GM21528 (cell line): ENCODE measurements around the gene KCNJ9.
"Not testable (repeated sequence)": the region's sequence is repeated elsewhere in the genome, so short reads cannot be mapped to it uniquely, and the experiment has no call there.

Source experiments
- ATAC-seq: cut with Tn5 transposase; IDR thresholded peaks from one replicate; pipeline ENCODE4 v1.9.1; 2021; ENCODE audit warnings: mild to moderate bottlenecking, moderate library complexity; ENCODE audit not compliant: unreplicated experiment, low FRiP score

Gene KCNJ9

GRCh38 chr1:160099716-160100375, 18.5 kb downstream of the KCNJ9 start:
- no peak for ATAC-seq

- ATAC-seq, result no peak
Measured at GRCh38 chr1:160101037-160101716, 19.8 kb downstream of the KCNJ9 start.

GRCh38 chr1:160101717-160102522, 20.6 kb downstream of the KCNJ9 start:
- ATAC-seq, result no peak

- no peak for ATAC-seq
Measured at GRCh38 chr1:160103658-160104408, 22.5 kb downstream of the KCNJ9 start.

GRCh38 chr1:160104486-160104885, 23.1 kb downstream of the KCNJ9 start:
- ATAC-seq, result no peak

GRCh38 chr1:160105155-160105554, 23.8 kb downstream of the KCNJ9 start:
- no peak for ATAC-seq

GRCh38 chr1:160107512-160107911, 26.2 kb downstream of the KCNJ9 start:
- no peak for ATAC-seq

- no peak for ATAC-seq
Measured at GRCh38 chr1:160108888-160109662, 27.7 kb downstream of the KCNJ9 start.

- ATAC-seq, result no peak
Measured at GRCh38 chr1:160109686-160110085, 28.3 kb downstream of the KCNJ9 start.

- ATAC-seq, result not testable (repeated sequence)
Measured at GRCh38 chr1:160111462-160111861, 30.1 kb downstream of the KCNJ9 start.

GRCh38 chr1:160112357-160112756, 31.0 kb downstream of the KCNJ9 start:
- no peak for ATAC-seq

- no peak for ATAC-seq
Measured at GRCh38 chr1:160113407-160113806, 32.1 kb downstream of the KCNJ9 start.

- no peak for ATAC-seq
Measured at GRCh38 chr1:160114085-160114484, 32.7 kb downstream of the KCNJ9 start.

GRCh38 chr1:160115545-160116282, 34.4 kb downstream of the KCNJ9 start, which contains the start of gene ATP1A2:
Gene ATP1A2 (plus strand): TSS chr1:160115759. CDS start chr1:160115862, 103 bp downstream.
- ATAC-seq, result no peak

GRCh38 chr1:160116283-160117147, 35.2 kb downstream of the KCNJ9 start:
- ATAC-seq, result no peak

- ATAC-seq, result no peak
Measured at GRCh38 chr1:160117300-160117699, 36.0 kb downstream of the KCNJ9 start.

- no peak for ATAC-seq
Measured at GRCh38 chr1:160117709-160118183, 36.4 kb downstream of the KCNJ9 start.

- ATAC-seq, result no peak
Measured at GRCh38 chr1:160118928-160119327, 37.6 kb downstream of the KCNJ9 start.
